Bronchial epithelial cell (primary cell): ENCODE data around the gene SLC6A16. TPM values are rescaled to one million over a fixed set of nuclear protein-coding genes. Genes with fewer than 3 reads are reported as not detected.

Experiments
- total RNA-seq: library from RNA; depleted of rRNA; stranded (reverse); fragments of >200 nt; gene quantifications from 2 replicates; pipeline ENCODE4 v1.2.1, GENCODE V29; 2014

The SLC6A16 gene
- total RNA-seq, 1 donor from 2014 or later: not detected

Other genes with a start within 250 kb of the SLC6A16 start
- gene SNRNP70, start 239.7 kb downstream of the SLC6A16 start, total RNA-seq: 74.5 and 126 TPM in 2 replicates
- 3.2 and 6.5 TPM in 2 replicates for gene LIN7B, start 210.8 kb downstream of the SLC6A16 start, total RNA-seq
- 0.53 and 1.9 TPM in 2 replicates for gene C19orf73, start 206.0 kb downstream of the SLC6A16 start, total RNA-seq
- 1.3 and 2.2 TPM in 2 replicates for gene PPFIA3, start 205.6 kb downstream of the SLC6A16 start, total RNA-seq
- gene HRC, start 169.8 kb downstream of the SLC6A16 start, total RNA-seq: not detected in 2 replicates
- 11.1 and 18.6 TPM in 2 replicates for gene TRPM4, start 167.4 kb downstream of the SLC6A16 start, total RNA-seq
- not detected in 2 replicates for gene CD37, start 10.2 kb upstream of the SLC6A16 start, total RNA-seq
- 6.9 and 8.4 TPM in 2 replicates for gene TEAD2, start 37.2 kb upstream of the SLC6A16 start, total RNA-seq
- not detected in 2 replicates for gene DKKL1, start 38.7 kb upstream of the SLC6A16 start, total RNA-seq
- gene KASH5, start 63.1 kb upstream of the SLC6A16 start, total RNA-seq: not detected in 2 replicates
- gene PTH2, start 98.2 kb upstream of the SLC6A16 start, total RNA-seq: not detected in 2 replicates
- not detected in 2 replicates for gene GFY, start 100.2 kb upstream of the SLC6A16 start, total RNA-seq
- gene SLC17A7, start 116.3 kb upstream of the SLC6A16 start, total RNA-seq: not detected in 2 replicates
- 72.8 and 115 TPM in 2 replicates for gene PIH1D1, start 126.6 kb upstream of the SLC6A16 start, total RNA-seq
- gene ALDH16A1, start 128.0 kb upstream of the SLC6A16 start, total RNA-seq: 17.5 and 29.2 TPM in 2 replicates
- gene FLT3LG, start 149.0 kb upstream of the SLC6A16 start, total RNA-seq: not detected in 2 replicates
- gene RPL13A, start 162.4 kb upstream of the SLC6A16 start, total RNA-seq: 3,501 and 4,161 TPM in 2 replicates
- gene RPS11, start 171.2 kb upstream of the SLC6A16 start, total RNA-seq: 4,057 and 8,908 TPM in 2 replicates
- 13.2 and 15.7 TPM in 2 replicates for gene FCGRT, start 187.5 kb upstream of the SLC6A16 start, total RNA-seq
- gene RCN3, start 202.8 kb upstream of the SLC6A16 start, total RNA-seq: 0.77 and 3.9 TPM in 2 replicates